HepG2 (cell line): ENCODE results near the gene LUC7L2. TPM values are rescaled to one million over a fixed set of nuclear protein-coding genes. Genes with fewer than 3 reads are reported as not detected.
A peak's percentile ranks its signal among the peaks of the same experiment; 100 is the strongest.

Experiments used
- ARID2 ChIP-seq: sonication (generic); formaldehyde crosslinking; IDR thresholded peaks from 2 replicates; pipeline ENCODE4 v1.8.1; 2022; ENCODE audit warnings: mild to moderate bottlenecking, missing genetic modification reagents, borderline replicate concordance
- ARID5B ChIP-seq: IDR thresholded peaks from 2 replicates; pipeline ENCODE4 v1.4.0; 2020; ENCODE audit warnings: mild to moderate bottlenecking, missing genetic modification reagents
- ATRX ChIP-seq: sonication (generic); formaldehyde crosslinking; IDR thresholded peaks from 2 replicates; pipeline ENCODE4 v1.4.0; 2020; ENCODE audit warnings: missing genetic modification reagents, borderline replicate concordance
- DPF2 ChIP-seq: sonication (generic); formaldehyde crosslinking; IDR thresholded peaks from 2 replicates; pipeline ENCODE4 v1.4.0; 2020; ENCODE audit warnings: mild to moderate bottlenecking, low read depth, missing genetic modification reagents, borderline replicate concordance
- ELF3 ChIP-seq: IDR thresholded peaks from 2 replicates; pipeline ENCODE4 v1.6.1; 2016; ENCODE audit warnings: missing genetic modification reagents, missing compliant biosample characterization
- ELK4 ChIP-seq: sonication (generic); formaldehyde crosslinking; IDR thresholded peaks from 2 replicates; pipeline ENCODE4 v1.9.0; 2021; ENCODE audit warnings: missing genetic modification reagents, borderline replicate concordance
- GTF2F1 ChIP-seq: fragments of 150-350 bp; IDR thresholded peaks from 2 replicates; pipeline ENCODE4 v1.6.1; 2014; ENCODE audit warnings: low read length
- HMGXB3 ChIP-seq: sonication (generic); formaldehyde crosslinking; IDR thresholded peaks from 2 replicates; pipeline ENCODE4 v1.4.0; 2020; ENCODE audit warnings: missing genetic modification reagents, borderline replicate concordance
- KLF15 ChIP-seq: sonication (generic); formaldehyde crosslinking; IDR thresholded peaks from 2 replicates; pipeline ENCODE4 v1.8.1; 2023; ENCODE audit warnings: borderline replicate concordance, mild to moderate bottlenecking, inconsistent platforms, missing genetic modification reagents, mixed read lengths
- MEF2D ChIP-seq: sonication (generic); formaldehyde crosslinking; IDR thresholded peaks from 2 replicates; pipeline ENCODE4 v1.5.1; 2020; ENCODE audit warnings: mild to moderate bottlenecking, missing genetic modification reagents
- NFKBIZ ChIP-seq: IDR thresholded peaks from 2 replicates; pipeline ENCODE4 v1.6.1; 2018; ENCODE audit warnings: missing genetic modification reagents, missing compliant biosample characterization
- POLR2AphosphoS5 ChIP-seq: IDR thresholded peaks from 2 replicates; pipeline ENCODE4 v1.6.1; 2012; ENCODE audit warnings: low read depth, low read length
- POLR2G ChIP-seq: fragments of 200-400 bp; formaldehyde crosslinking; IDR thresholded peaks from 2 replicates; pipeline ENCODE4 v1.6.1; 2018; ENCODE audit warnings: mild to moderate bottlenecking, low read depth, low read length, moderate library complexity
- PRPF4 ChIP-seq: fragments of 200-400 bp; formaldehyde crosslinking; IDR thresholded peaks from 2 replicates; pipeline ENCODE4 v1.6.1; 2016; ENCODE audit warnings: low read length, low read depth; ENCODE audit not compliant: poor library complexity, severe bottlenecking
- SIX4 ChIP-seq: sonication (generic); formaldehyde crosslinking; IDR thresholded peaks from 2 replicates; pipeline ENCODE4 v1.4.0; 2020; ENCODE audit warnings: missing genetic modification reagents
- SRF ChIP-seq: IDR thresholded peaks from 2 replicates; pipeline ENCODE4 v1.6.1; 2011; ENCODE audit warnings: mild to moderate bottlenecking, low read depth, low read length, moderate library complexity
- ZFP1 ChIP-seq: IDR thresholded peaks from 2 replicates; pipeline ENCODE4 v1.6.1; 2016
- ZNF383 ChIP-seq: sonication (generic); formaldehyde crosslinking; IDR thresholded peaks from 2 replicates; pipeline ENCODE4 v1.4.0; 2020; ENCODE audit warnings: missing genetic modification reagents, mild to moderate bottlenecking, borderline replicate concordance
- ZNF564 ChIP-seq: sonication (generic); formaldehyde crosslinking; IDR thresholded peaks from 2 replicates; pipeline ENCODE4 v1.8.1; 2023; ENCODE audit warnings: mild to moderate bottlenecking, missing genetic modification reagents
- polyA plus RNA-seq, 8 experiments: library from polyadenylated mRNA; depleted of rRNA in 3 of 8; stranded (reverse) in 7 of 8; unstranded in 1 of 8; fragments of >200 nt; fragmentation: Illumina TruSeq in 4 of 8; extraction: Trizol in 4 of 8; gene quantifications; 2 replicates each; pipeline versions ENCODE4 v1.2.1 to v1.2.3, GENCODE V29; 2011 to 2016; ENCODE audit warnings: low read depth in 4 of 8, missing spikeins in 1 of 8, mixed read lengths in 1 of 8; ENCODE audit not compliant: insufficient read depth in 1 of 8
- total RNA-seq, 5 experiments: library from RNA; depleted of rRNA; stranded (reverse); fragments of >200 nt; fragmentation: Illumina TruSeq; extraction: Trizol; gene quantifications; 2 replicates each; pipeline ENCODE4 v1.2.3, GENCODE V29; 2016; ENCODE audit warnings: low read depth in 1 of 5
- TF ChIP-seq, protein P1 (sequence below): sonication (generic); formaldehyde crosslinking; IDR thresholded peaks from 2 replicates; pipeline ENCODE4 v1.4.0; 2020; ENCODE audit warnings: low read depth, mild to moderate bottlenecking, missing genetic modification reagents

Gene LUC7L2
- total and polyA plus RNA-seq, 2 of the 13 experiments (the other 11 are each of a cell fraction or from before 2014, with no cell fraction given) = 17.9 to 50.7 TPM

DNA sequence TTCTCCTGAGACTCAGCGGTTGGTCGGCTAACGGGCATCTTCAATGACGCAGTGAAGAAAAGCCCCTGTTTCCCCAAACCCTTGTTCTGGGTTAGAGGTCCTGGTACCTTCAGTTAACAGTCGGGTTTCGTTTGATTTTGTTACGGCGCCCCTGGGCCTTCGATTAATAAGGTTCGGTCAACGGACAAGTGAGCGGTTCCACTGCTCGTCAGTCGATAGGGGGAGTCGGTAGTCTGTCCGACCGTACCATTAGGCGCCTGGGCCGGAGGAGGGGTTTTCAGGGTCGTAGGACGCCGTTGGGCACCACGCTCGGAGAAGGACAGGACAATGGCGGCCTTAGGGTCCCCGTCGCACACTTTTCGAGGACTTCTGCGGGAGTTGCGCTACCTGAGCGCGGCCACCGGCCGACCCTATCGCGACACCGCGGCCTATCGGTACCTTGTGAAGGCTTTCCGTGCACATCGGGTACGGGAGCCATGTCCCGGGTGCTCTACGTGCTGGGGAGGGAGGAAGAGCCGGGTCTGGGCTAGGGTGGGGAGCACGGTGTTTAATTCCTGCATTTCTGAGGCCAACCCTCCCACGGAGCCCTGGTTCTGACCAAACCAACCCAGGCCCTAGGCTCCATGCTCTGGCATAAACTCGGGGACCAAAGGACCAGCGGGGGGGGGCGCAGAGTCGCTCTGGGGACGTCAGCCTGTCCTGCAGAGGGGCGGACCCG, 18.5 kb upstream of the LUC7L2 start, which contains the start of gene FMC1 (continued):
- TF ChIP-seq ARID2 = no peak
- TF ChIP-seq HMGXB3 (CRISPR knock-in tag) = no peak
- TF ChIP-seq POLR2G = peak; percentile 89
- no peak; the same call in 1 of the 2 replicates for TF ChIP-seq KLF15 (CRISPR knock-in tag)
- TF ChIP-seq ZFP1 (CRISPR knock-in tag) = no peak; the same call in 1 of the 2 replicates
- TF ChIP-seq MEF2D = no peak
- no peak for TF ChIP-seq ELK4
- TF ChIP-seq SIX4 (CRISPR knock-in tag) = no peak
- TF ChIP-seq SRF = 0 out of 2 replicates have a peak, but pooled peaks have one; percentile 4
- TF ChIP-seq ELF3 (CRISPR knock-in tag) = 0 out of 2 replicates have a peak, but pooled peaks have one; percentile 3
- no peak for TF ChIP-seq ATRX (CRISPR knock-in tag)
- no peak for TF ChIP-seq NFKBIZ (CRISPR knock-in tag)
- TF ChIP-seq PRPF4 = no peak
- no peak for TF ChIP-seq GTF2F1
- TF ChIP-seq ZNF564 = peak; percentile 65; the same call in 1 of the 2 replicates
- no peak for TF ChIP-seq DPF2
- no peak for TF ChIP-seq ZNF383
- TF ChIP-seq, protein P1, sequence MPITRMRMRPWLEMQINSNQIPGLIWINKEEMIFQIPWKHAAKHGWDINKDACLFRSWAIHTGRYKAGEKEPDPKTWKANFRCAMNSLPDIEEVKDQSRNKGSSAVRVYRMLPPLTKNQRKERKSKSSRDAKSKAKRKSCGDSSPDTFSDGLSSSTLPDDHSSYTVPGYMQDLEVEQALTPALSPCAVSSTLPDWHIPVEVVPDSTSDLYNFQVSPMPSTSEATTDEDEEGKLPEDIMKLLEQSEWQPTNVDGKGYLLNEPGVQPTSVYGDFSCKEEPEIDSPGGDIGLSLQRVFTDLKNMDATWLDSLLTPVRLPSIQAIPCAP (CRISPR knock-in tag) = no peak; the same call in 1 of the 2 replicates
- TF ChIP-seq POLR2AphosphoS5 = peak; percentile 78
- TF ChIP-seq ARID5B (CRISPR knock-in tag) = 0 out of 2 replicates have a peak, but pooled peaks have one; percentile 29
